Vagina (tissue), 2 donors: ENCODE results near the gene LRRC7. TPM values are rescaled to one million over a fixed set of nuclear protein-coding genes. Genes with fewer than 3 reads are reported as not detected.

Experiments used
- DNase-seq, 2 donors: peaks; one replicate each; pipeline ENCODE4 v3.0.0-alpha.2; 2017; ENCODE audit errors: extremely low spot score in 2 of 2
- H3K27ac ChIP-seq: fragments of 200-600 bp; sonication (generic); one replicate; pipeline ENCODE4 v1.5.1; 2019
- H3K27me3 ChIP-seq: fragments of 200-600 bp; sonication (generic); one replicate; pipeline ENCODE4 v1.5.1; 2019
- H3K36me3 ChIP-seq, 2 donors: fragments of 200-600 bp; sonication (generic); one replicate each; pipeline ENCODE4 v1.5.1; 2017 to 2019
- H3K4me1 ChIP-seq: fragments of 200-600 bp; sonication (generic); one replicate; pipeline ENCODE4 v1.5.1; 2019
- H3K4me3 ChIP-seq, 2 donors: fragments of 200-600 bp; sonication (generic); 1 replicate in 1 of 2; 2 replicates in 1 of 2; pipeline ENCODE4 v1.5.1; 2016 to 2019
- H3K9me3 ChIP-seq: fragments of 200-600 bp; sonication (generic); one replicate; pipeline ENCODE4 v1.5.1; 2019
- CTCF ChIP-seq, 3 experiments: fragments of 450-650 bp in 2 of 3; fragments of 200-600 bp in 1 of 3; sonication (generic) in 1 of 3; IDR thresholded peaks; one replicate each; pipeline ENCODE4 v1.5.1; 2017 to 2019; ENCODE audit warnings: antibody characterized with exemption in 3 of 3, mild to moderate bottlenecking in 2 of 3, moderate library complexity in 2 of 3
- POLR2A ChIP-seq, 2 donors: fragments of 450-650 bp; IDR thresholded peaks; one replicate each; pipeline ENCODE4 v1.6.1; 2017; ENCODE audit warnings: antibody characterized with exemption in 2 of 2, mild to moderate bottlenecking in 2 of 2, moderate library complexity in 2 of 2
- POLR2AphosphoS5 ChIP-seq, 2 donors: sonication (generic); formaldehyde crosslinking; IDR thresholded peaks; one replicate each; pipeline ENCODE4 v1.9.0; 2017; ENCODE audit warnings: antibody characterized with exemption in 2 of 2, mild to moderate bottlenecking in 2 of 2, low read depth in 1 of 2; ENCODE audit not compliant: insufficient read depth in 1 of 2
- intact Hi-C: fragments of 100-400 bp; cut with DNase I; formaldehyde crosslinking; loops from one replicate; pipeline ENCODE4 v1.15.1; 2023
- total RNA-seq: library from RNA; depleted of rRNA; stranded (reverse); fragments of >200 nt; gene quantifications from one replicate; pipeline ENCODE4 v1.2.3, GENCODE V29; 2016

The LRRC7 gene
- total RNA-seq, 1 donor from 2014 or later = not detected

GRCh38 chr1:70025846-70026245, 458.1 kb downstream of the LRRC7 start:
- TF ChIP-seq CTCF (IDR thresholded peaks at IDR 0.05) = no peak
- no peak for TF ChIP-seq POLR2A (IDR thresholded peaks at IDR 0.05)
- no peak for TF ChIP-seq POLR2AphosphoS5 (IDR thresholded peaks at IDR 0.05; ENCODE audit: insufficient read depth in 1 of 2, low read depth in 1 of 2)
- DNase-seq = no peak
- no peaks in the 10 kb centered on the region for H3K9me3 ChIP-seq
- no peak overlapping the region for H3K4me3 ChIP-seq
- no peak overlapping the region for H3K27ac ChIP-seq
- no peaks in the 10 kb centered on the region for H3K36me3 ChIP-seq
- no peaks in the 10 kb centered on the region for H3K27me3 ChIP-seq
- intact Hi-C loops = no loop called here
- H3K4me1 ChIP-seq = no peaks in the 10 kb centered on the region

GRCh38 chr1:70033266-70033873, 465.6 kb downstream of the LRRC7 start:
- intact Hi-C loops = no loop called here
- no peak for DNase-seq
- H3K9me3 ChIP-seq = no peaks in the 10 kb centered on the region

GRCh38 chr1:70033936-70034335, 466.2 kb downstream of the LRRC7 start:
- Histone ChIP-seq H3K4me3 (no peak overlapping the region), H3K4me1 (no peaks in the 10 kb centered on the region), H3K27me3 (no peaks in the 10 kb centered on the region), H3K36me3 (no peaks in the 10 kb centered on the region), H3K27ac (no peak overlapping the region), H3K9me3 (no peaks in the 10 kb centered on the region)
- DNase-seq = no peak
- no peak for TF ChIP-seq CTCF (IDR thresholded peaks at IDR 0.05)
- TF ChIP-seq POLR2A (IDR thresholded peaks at IDR 0.05) = no peak
- TF ChIP-seq POLR2AphosphoS5 (IDR thresholded peaks at IDR 0.05; ENCODE audit: insufficient read depth in 1 of 2, low read depth in 1 of 2) = no peak
- intact Hi-C loops = no loop called here

More at GRCh38 chr1:70033266-70033873, 465.6 kb downstream of the LRRC7 start:
- no peaks in the 10 kb centered on the region for H3K4me1 ChIP-seq
- no peaks in the 10 kb centered on the region for H3K27me3 ChIP-seq
- no peaks in the 10 kb centered on the region for H3K36me3 ChIP-seq
- no peak for TF ChIP-seq CTCF (IDR thresholded peaks at IDR 0.05)
- TF ChIP-seq POLR2A (IDR thresholded peaks at IDR 0.05) = no peak
- no peak for TF ChIP-seq POLR2AphosphoS5 (IDR thresholded peaks at IDR 0.05; ENCODE audit: insufficient read depth in 1 of 2, low read depth in 1 of 2)
- no peak overlapping the region for H3K27ac ChIP-seq
- H3K4me3 ChIP-seq = no peak overlapping the region

GRCh38 chr1:70034403-70034802, 466.7 kb downstream of the LRRC7 start:
- no peak overlapping the region for H3K27ac ChIP-seq
- TF ChIP-seq POLR2A (IDR thresholded peaks at IDR 0.05) (no peak), POLR2AphosphoS5 (IDR thresholded peaks at IDR 0.05; ENCODE audit: insufficient read depth in 1 of 2, low read depth in 1 of 2) (no peak), CTCF (IDR thresholded peaks at IDR 0.05) (no peak)
- intact Hi-C loops = no loop called here
- no peak overlapping the region for H3K4me3 ChIP-seq
- DNase-seq = no peak
- H3K27me3 ChIP-seq = no peaks in the 10 kb centered on the region
- no peaks in the 10 kb centered on the region for H3K36me3 ChIP-seq
- H3K9me3 ChIP-seq = no peaks in the 10 kb centered on the region
- H3K4me1 ChIP-seq = no peaks in the 10 kb centered on the region

GRCh38 chr1:70038025-70038424, 470.3 kb downstream of the LRRC7 start:
- intact Hi-C loops = no loop called here
- H3K27me3 ChIP-seq = no peaks in the 10 kb centered on the region
- no peaks in the 10 kb centered on the region for H3K4me1 ChIP-seq
- TF ChIP-seq POLR2A (IDR thresholded peaks at IDR 0.05) = no peak
- no peak for TF ChIP-seq CTCF (IDR thresholded peaks at IDR 0.05)
- no peak for TF ChIP-seq POLR2AphosphoS5 (IDR thresholded peaks at IDR 0.05; ENCODE audit: insufficient read depth in 1 of 2, low read depth in 1 of 2)
- no peaks in the 10 kb centered on the region for H3K36me3 ChIP-seq
- DNase-seq = no peak
- H3K27ac ChIP-seq = no peak overlapping the region
- no peak overlapping the region for H3K4me3 ChIP-seq
- no peaks in the 10 kb centered on the region for H3K9me3 ChIP-seq
